GM18519 (cell line): ENCODE data around the gene WNK4.

Experiments used
- ATAC-seq: cut with Tn5 transposase; IDR thresholded peaks from one replicate; pipeline ENCODE4 v1.9.1; 2021; ENCODE audit warnings: mild to moderate bottlenecking, moderate library complexity; ENCODE audit not compliant: unreplicated experiment, low FRiP score

The WNK4 gene

GRCh38 chr17:42795465-42795864 is 15.1 kb downstream of the WNK4 start:
- ATAC-seq, result no peak

- no peak for ATAC-seq
Observed at GRCh38 chr17:42796066-42796758, 15.8 kb downstream of the WNK4 start.

- no peak for ATAC-seq
Observed at GRCh38 chr17:42797067-42798007, 16.9 kb downstream of the WNK4 start.

GRCh38 chr17:42798011-42798382 is 17.6 kb downstream of the WNK4 start:
- no peak for ATAC-seq

- no peak for ATAC-seq
Observed at GRCh38 chr17:42798383-42799380, 18.3 kb downstream of the WNK4 start, which contains the start of the genes CNTD1 and COA3. TSS of gene CNTD1 (plus strand) at chr17:42798861. CDS start at chr17:42799068, 207 bp downstream. TSS of gene COA3 (minus strand) at chr17:42798704. CDS start at chr17:42798681, 23 bp downstream.

GRCh38 chr17:42803074-42803883 is 22.9 kb downstream of the WNK4 start:
- ATAC-seq, result no peak

GRCh38 chr17:42804918-42805367 is 24.5 kb downstream of the WNK4 start:
- no peak for ATAC-seq

- ATAC-seq, result no peak
Observed at GRCh38 chr17:42806249-42806648, 25.8 kb downstream of the WNK4 start.

- no peak for ATAC-seq
Observed at GRCh38 chr17:42809250-42809649, 28.8 kb downstream of the WNK4 start.

- no peak for ATAC-seq
Observed at GRCh38 chr17:42814633-42815399, 34.4 kb downstream of the WNK4 start.

- ATAC-seq, result no peak
Observed at GRCh38 chr17:42817866-42818265, 37.5 kb downstream of the WNK4 start.

GRCh38 chr17:42818379-42818778 is 38.0 kb downstream of the WNK4 start:
- ATAC-seq, result no peak

- ATAC-seq, result no peak
Observed at GRCh38 chr17:42819939-42820535, 39.6 kb downstream of the WNK4 start.

GRCh38 chr17:42821176-42821575 is 40.8 kb downstream of the WNK4 start:
- no peak for ATAC-seq

- ATAC-seq, result no peak
Observed at GRCh38 chr17:42827472-42827871, 47.1 kb downstream of the WNK4 start.

- no peak for ATAC-seq
Observed at GRCh38 chr17:42830971-42831370, 50.6 kb downstream of the WNK4 start.

- ATAC-seq, result no peak
Observed at GRCh38 chr17:42832213-42832933, 52.0 kb downstream of the WNK4 start.
